Caco-2 (cell line): ENCODE measurements around the gene MEGF6. TPM values are rescaled to one million over a fixed set of nuclear protein-coding genes. Genes with fewer than 3 reads are reported as not detected.

ENCODE experiments used
- BruUV-seq: library from RNA; stranded (reverse); fragments of 400-500 nt; replicated peaks from 2 replicates; lab custom pipeline; 2021; lab: Mats Ljungman, UMichigan
- CTCF ChIA-PET: fragments of 300-600 bp; sonication (Branson Sonifier 250); formaldehyde crosslinking; loops from one replicate; lab custom pipeline; 2022; ENCODE audit warnings: antibody characterized with exemption; lab: Charles Lee
- POLR2A ChIA-PET: fragments of 300-600 bp; sonication (Branson Sonifier 250); formaldehyde crosslinking; loops from one replicate; lab custom pipeline; 2022; ENCODE audit warnings: antibody characterized with exemption; lab: Charles Lee
- DNase-seq, 2 experiments: peaks; one replicate each; pipeline versions ENCODE4 v3.0.0 to v3.0.0-alpha.2; 2020 to 2022
- H3K27me3 ChIP-seq: replicated peaks from 2 replicates; pipeline ENCODE4 v1.6.0; 2011; ENCODE audit warnings: low read length; ENCODE audit not compliant: control insufficient read depth, insufficient read depth
- H3K36me3 ChIP-seq: 2 replicates; pipeline ENCODE4 v1.5.1; 2011; ENCODE audit warnings: low read length; ENCODE audit not compliant: control insufficient read depth, insufficient read depth
- H3K4me1 ChIP-seq: fragments of 250-450 bp; sonication (Bioruptor Pico); 2 replicates; pipeline ENCODE4 v1.5.1; 2020; ENCODE audit warnings: mild to moderate bottlenecking
- H3K4me3 ChIP-seq: 2 replicates; pipeline ENCODE4 v1.5.1; 2011; ENCODE audit warnings: low read depth, mild to moderate bottlenecking, control low read depth, low read length
- H3K9me3 ChIP-seq: fragments of 250-450 bp; sonication (Bioruptor Pico); 2 replicates; pipeline ENCODE4 v1.5.1; 2020; ENCODE audit warnings: mild to moderate bottlenecking, moderate library complexity
- H3K27ac Mint-ChIP-seq: one replicate; pipeline ENCODE4 v1.8.0; 2022; ENCODE audit warnings: mixed read lengths; ENCODE audit not compliant: unreplicated experiment
- H3K27me3 Mint-ChIP-seq: one replicate; pipeline ENCODE4 v1.8.0; 2022; ENCODE audit warnings: mixed read lengths; ENCODE audit not compliant: insufficient read depth, unreplicated experiment
- H3K36me3 Mint-ChIP-seq: one replicate; pipeline ENCODE4 v1.8.0; 2022; ENCODE audit warnings: mild to moderate bottlenecking, mixed read lengths; ENCODE audit not compliant: insufficient read depth, unreplicated experiment
- H3K4me1 Mint-ChIP-seq: one replicate; pipeline ENCODE4 v1.8.0; 2022; ENCODE audit warnings: low read depth, mixed read lengths; ENCODE audit not compliant: unreplicated experiment
- H3K4me3 Mint-ChIP-seq: one replicate; pipeline ENCODE4 v1.8.0; 2022; ENCODE audit warnings: mild to moderate bottlenecking, moderate library complexity, mixed read lengths; ENCODE audit not compliant: unreplicated experiment
- H3K9me3 Mint-ChIP-seq: one replicate; pipeline ENCODE4 v1.8.0; 2022; ENCODE audit warnings: mixed read lengths; ENCODE audit not compliant: unreplicated experiment
- CTCF ChIP-seq, 2 experiments: fragments of 200-600 bp in 1 of 2; IDR thresholded peaks; 1 replicate in 1 of 2; 2 replicates in 1 of 2; pipeline versions ENCODE4 v1.5.1 to v1.8.0; 2011 to 2022; ENCODE audit warnings: antibody characterized with exemption in 1 of 2, control low read depth in 1 of 2, inconsistent platforms in 1 of 2, low read depth in 1 of 2, low read length in 1 of 2, mild to moderate bottlenecking in 1 of 2, moderate library complexity in 1 of 2; ENCODE audit not compliant: insufficient read depth in 1 of 2, severe bottlenecking in 1 of 2, unreplicated experiment in 1 of 2
- intact Hi-C: fragments of 100-400 bp; cut with micrococcal nuclease; formaldehyde crosslinking; loops from one replicate; pipeline ENCODE4 v1.10.0; 2022; ENCODE audit not compliant: unreplicated experiment
- microRNA-seq: library from miRNA; unstranded; fragments of <30 nt; microRNA quantifications from one replicate; pipeline ENCODE4 v1.2.0, GENCODE V29; 2022
- total RNA-seq: library from RNA; stranded (reverse); gene quantifications from 2 replicates; pipeline ENCODE4 v1.2.3, GENCODE V29; 2022

The MEGF6 gene
- total RNA-seq, 1 experiment from 2014 or later = 13.3 TPM

GRCh38 chr1:3441410-3441847 lies 169.9 kb downstream of the MEGF6 start:
- Histone ChIP-seq H3K4me3 (no peak overlapping the region), H3K9me3 (no peaks in the 10 kb centered on the region), H3K27me3 (no peaks in the 10 kb centered on the region), H3K4me1 (no peaks in the 10 kb centered on the region), H3K36me3 (no peaks in the 10 kb centered on the region)
- BruUV-seq = no TSS peak
- Mint-ChIP-seq H3K27me3 (no peaks in the 10 kb centered on the region), H3K36me3 (no peaks in the 10 kb centered on the region), H3K4me3 (no peak overlapping the region), H3K9me3 (no peaks in the 10 kb centered on the region), H3K4me1 (no peaks in the 10 kb centered on the region), H3K27ac (no peak overlapping the region)
- ChIA-PET CTCF (interaction anchor here (0.9 kb wide), 1 partner anchor 49 kb away, joined by 3 read pairs; no protein-coding TSS in a partner anchor), POLR2A (no interaction called here)
- DNase-seq = no peak
- no peak for TF ChIP-seq CTCF (IDR thresholded peaks at IDR 0.05; ENCODE audit: insufficient read depth in 1 of 2, low read depth in 1 of 2, low read length in 1 of 2, severe bottlenecking in 1 of 2, unreplicated experiment in 1 of 2)
- intact Hi-C loops = no loop called here

- no peak for TF ChIP-seq CTCF (IDR thresholded peaks at IDR 0.05; ENCODE audit: insufficient read depth in 1 of 2, low read depth in 1 of 2, low read length in 1 of 2, severe bottlenecking in 1 of 2, unreplicated experiment in 1 of 2)
- no TSS peak for BruUV-seq
- DNase-seq = no peak
- Histone ChIP-seq H3K4me3 (no peak overlapping the region), H3K4me1 (no peaks in the 10 kb centered on the region), H3K27me3 (no peaks in the 10 kb centered on the region), H3K9me3 (no peaks in the 10 kb centered on the region), H3K36me3 (no peaks in the 10 kb centered on the region)
- Mint-ChIP-seq H3K27ac (no peak overlapping the region), H3K36me3 (no peaks in the 10 kb centered on the region), H3K27me3 (peaks cover 3% of the 10 kb centered on the region), H3K4me1 (no peaks in the 10 kb centered on the region), H3K4me3 (no peak overlapping the region), H3K9me3 (no peaks in the 10 kb centered on the region)
- ChIA-PET CTCF (no interaction called here), POLR2A (no interaction called here)
- intact Hi-C loops = no loop called here
Observed at GRCh38 chr1:3440711-3441409, 170.4 kb downstream of the MEGF6 start.

GRCh38 chr1:3440300-3440681 lies 171.0 kb downstream of the MEGF6 start:
- Histone ChIP-seq H3K4me3 (no peak overlapping the region), H3K27me3 (no peaks in the 10 kb centered on the region), H3K9me3 (no peaks in the 10 kb centered on the region), H3K36me3 (no peaks in the 10 kb centered on the region), H3K4me1 (no peaks in the 10 kb centered on the region)
- intact Hi-C loops = no loop called here
- no TSS peak for BruUV-seq
- CTCF ChIA-PET = no interaction called here
- H3K36me3 Mint-ChIP-seq = no peaks in the 10 kb centered on the region
- peaks cover 3% of the 10 kb centered on the region for H3K27me3 Mint-ChIP-seq
- DNase-seq = no peak
- no peak for TF ChIP-seq CTCF (IDR thresholded peaks at IDR 0.05; ENCODE audit: insufficient read depth in 1 of 2, low read depth in 1 of 2, low read length in 1 of 2, severe bottlenecking in 1 of 2, unreplicated experiment in 1 of 2)
- H3K27ac Mint-ChIP-seq = no peak overlapping the region
- no peaks in the 10 kb centered on the region for H3K9me3 Mint-ChIP-seq
- no peak overlapping the region for H3K4me3 Mint-ChIP-seq
- no peaks in the 10 kb centered on the region for H3K4me1 Mint-ChIP-seq
- POLR2A ChIA-PET = no interaction called here

Small RNA genes within 50 kb of the gene (microRNA-seq; reads per million reads assigned to microRNA genes)
- gene MIR551A = 4.3 reads per million, percentile 29 among the genes with 10 or more reads in this experiment

Other genes starting within 250 kb of the MEGF6 start
- gene ARHGEF16, start 156.8 kb downstream of the MEGF6 start, total RNA-seq = 35.6 and 40.6 TPM in 2 replicates
- gene TPRG1L, start 13.5 kb upstream of the MEGF6 start, total RNA-seq = 39.0 and 43.9 TPM in 2 replicates
- 25.1 and 31.6 TPM in 2 replicates for gene WRAP73, start 38.6 kb upstream of the MEGF6 start, total RNA-seq
- 11.7 and 11.9 TPM in 2 replicates for gene TP73, start 41.0 kb upstream of the MEGF6 start, total RNA-seq
- gene CCDC27, start 140.9 kb upstream of the MEGF6 start, total RNA-seq = not detected in 2 replicates
- 7.1 and 9.4 TPM in 2 replicates for gene SMIM1, start 161.2 kb upstream of the MEGF6 start, total RNA-seq
- 44.3 and 48.5 TPM in 2 replicates for gene LRRC47, start 185.0 kb upstream of the MEGF6 start, total RNA-seq
- 35.6 and 36.0 TPM in 2 replicates for gene CEP104, start 245.7 kb upstream of the MEGF6 start, total RNA-seq
- gene DFFB, start 246.0 kb upstream of the MEGF6 start, total RNA-seq = 7.1 and 7.7 TPM in 2 replicates